Hematopoietic multipotent progenitor cell treated with erythropoietin and hydrocortisone succinate and interleukin-3 and kit ligand, for 15 days (in vitro differentiated cells): ENCODE measurements around the gene MKX.

Experiments used
- DNase-seq: peaks from one replicate; pipeline ENCODE4 v3.0.0-alpha.2; 2015; ENCODE audit warnings: low spot score

Gene MKX

GRCh38 chr10:27742195-27743011, 3.2 kb downstream of the MKX start:
- DNase-seq: no peak

- DNase-seq: no peak
These were observed 4.2 kb downstream of the MKX start for GRCh38 chr10:27741173-27742091.

- DNase-seq: no peak
These were observed 9.2 kb downstream of the MKX start for GRCh38 chr10:27736396-27736795.

- DNase-seq: no peak
These were observed 15.6 kb downstream of the MKX start for GRCh38 chr10:27730041-27730440.

- DNase-seq: no peak
These were observed 17.3 kb downstream of the MKX start for GRCh38 chr10:27728338-27728737.

GRCh38 chr10:27724287-27724686, 21.3 kb downstream of the MKX start:
- no peak for DNase-seq

GRCh38 chr10:27723436-27723835, 22.2 kb downstream of the MKX start:
- DNase-seq: no peak

- DNase-seq: no peak
These were observed 25.1 kb downstream of the MKX start for GRCh38 chr10:27720529-27720928.

- no peak for DNase-seq
These were observed 26.6 kb downstream of the MKX start for GRCh38 chr10:27719052-27719451.

GRCh38 chr10:27717861-27718260, 27.8 kb downstream of the MKX start:
- no peak for DNase-seq

GRCh38 chr10:27717224-27717623, 28.4 kb downstream of the MKX start:
- no peak for DNase-seq

- no peak for DNase-seq
These were observed 29.1 kb downstream of the MKX start for GRCh38 chr10:27716521-27716920.

- DNase-seq: no peak
These were observed 30.1 kb downstream of the MKX start for GRCh38 chr10:27715505-27715904.

GRCh38 chr10:27714349-27714748, 31.3 kb downstream of the MKX start:
- no peak for DNase-seq

GRCh38 chr10:27713941-27714340, 31.7 kb downstream of the MKX start:
- no peak for DNase-seq

GRCh38 chr10:27710014-27710413, 35.6 kb downstream of the MKX start:
- no peak for DNase-seq

GRCh38 chr10:27709304-27709703, 36.3 kb downstream of the MKX start:
- DNase-seq: no peak

- DNase-seq: no peak
These were observed 43.6 kb downstream of the MKX start for GRCh38 chr10:27701938-27702537.

GRCh38 chr10:27699776-27700175, 45.8 kb downstream of the MKX start:
- no peak for DNase-seq

GRCh38 chr10:27698961-27699360, 46.7 kb downstream of the MKX start:
- DNase-seq: no peak

- DNase-seq: no peak
These were observed 49.2 kb downstream of the MKX start for GRCh38 chr10:27696466-27696865.

- no peak for DNase-seq
These were observed 49.9 kb downstream of the MKX start for GRCh38 chr10:27695706-27696105.

- no peak for DNase-seq
These were observed 50.5 kb downstream of the MKX start for GRCh38 chr10:27695088-27695487.
